ENCODE data around the gene NAPG.
"Not testable (repeated sequence)": the region's sequence is repeated elsewhere in the genome, so short reads cannot be mapped to it uniquely, and the experiment has no call there.

The NAPG gene

DNA sequence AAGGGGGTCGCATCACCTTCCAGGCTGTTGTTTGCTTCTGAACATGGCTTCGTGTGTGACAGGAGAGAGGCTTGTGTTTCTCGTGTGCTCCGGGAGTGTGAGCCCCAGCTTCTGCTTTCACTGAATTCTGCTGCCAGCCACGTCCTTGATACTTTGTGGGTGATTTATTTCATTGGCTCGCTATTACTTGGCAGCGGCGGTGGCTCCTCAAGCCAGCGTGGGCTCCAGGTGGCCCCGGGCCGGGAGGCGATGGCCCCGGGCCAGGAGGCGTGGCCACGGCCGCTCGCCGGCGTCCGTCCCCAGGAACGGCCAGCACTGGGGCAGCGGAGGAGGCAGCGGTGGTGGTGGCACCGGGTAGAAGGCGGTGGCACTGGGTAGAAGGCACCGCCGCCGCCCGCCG, 63.1 kb downstream of the NAPG start:
- DNase-seq: no peak

GRCh38 chr18:10590412-10590811, 64.6 kb downstream of the NAPG start:
- DNase-seq: no peak

GRCh38 chr18:10591896-10592295, 66.1 kb downstream of the NAPG start:
- DNase-seq: no peak

DNA sequence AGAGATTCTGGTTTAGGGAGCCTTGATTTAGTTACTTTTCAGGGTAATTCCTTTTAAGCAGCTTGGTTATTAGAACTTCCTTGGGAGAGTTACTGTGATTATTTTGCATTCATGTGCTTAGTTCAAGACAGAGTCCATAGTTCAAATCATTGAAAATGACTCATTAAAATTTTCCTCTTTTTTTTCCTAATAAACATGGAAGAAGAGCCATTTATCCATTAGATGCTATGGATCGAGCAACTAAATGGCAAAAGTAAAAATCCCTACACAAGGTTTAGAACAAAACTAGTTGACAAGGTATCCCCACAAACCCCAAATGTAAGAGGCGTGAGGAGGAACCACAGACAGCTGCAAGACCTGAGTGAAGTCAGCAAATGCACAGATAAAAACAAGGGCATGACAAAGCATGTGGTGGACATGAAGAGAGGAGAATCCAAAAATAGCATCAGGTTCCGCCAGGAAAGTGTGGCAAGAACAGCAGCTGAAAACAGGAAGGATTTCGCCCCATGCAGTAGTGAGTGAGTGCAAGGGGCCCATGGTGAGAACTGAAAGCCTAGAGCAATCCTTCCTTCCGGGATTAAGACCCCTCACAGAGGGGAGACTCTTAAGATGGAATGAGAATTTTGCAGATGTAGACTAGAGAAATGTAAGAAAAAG, 67.7 kb downstream of the NAPG start:
- not testable (repeated sequence) for DNase-seq

DNA sequence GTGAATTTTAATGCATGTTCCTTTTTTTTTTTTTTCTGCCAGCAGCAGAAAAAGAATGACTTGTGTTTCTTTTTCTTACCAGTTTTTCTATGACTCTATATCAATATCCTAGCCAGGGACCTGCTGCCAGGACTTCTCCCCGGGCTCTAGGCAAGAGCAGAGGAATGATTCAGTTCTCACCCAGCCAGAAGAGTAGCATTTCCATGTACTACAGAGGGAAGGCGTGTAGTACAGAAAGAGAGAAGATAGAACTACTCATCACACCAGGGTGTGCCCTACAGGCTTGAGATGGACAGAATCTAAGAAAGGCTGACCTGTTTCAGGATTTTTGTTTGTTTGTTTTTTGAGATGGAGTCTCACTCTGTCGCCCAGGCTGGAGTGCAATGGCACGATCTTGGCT, 70.1 kb downstream of the NAPG start:
- DNase-seq: not testable (repeated sequence)

DNA sequence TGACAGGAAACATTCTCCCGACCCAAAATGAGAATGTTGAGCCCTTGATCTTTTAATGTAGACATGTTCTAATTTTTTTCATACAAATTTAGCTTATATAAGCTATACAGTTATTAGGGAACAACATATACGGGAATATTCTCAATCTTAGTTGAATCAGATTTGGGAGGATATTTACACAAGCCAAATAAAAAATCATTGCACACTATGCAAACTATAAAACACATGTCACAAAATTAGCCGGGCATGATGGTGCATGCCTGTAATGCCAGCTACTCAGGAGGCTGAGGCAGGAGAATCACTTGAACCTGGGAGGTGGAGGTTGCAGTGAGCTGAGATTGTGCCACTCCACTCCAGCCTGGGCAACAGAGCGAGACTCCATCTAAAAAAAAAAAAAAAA, 71.9 kb downstream of the NAPG start:
- DNase-seq: not testable (repeated sequence)

DNA sequence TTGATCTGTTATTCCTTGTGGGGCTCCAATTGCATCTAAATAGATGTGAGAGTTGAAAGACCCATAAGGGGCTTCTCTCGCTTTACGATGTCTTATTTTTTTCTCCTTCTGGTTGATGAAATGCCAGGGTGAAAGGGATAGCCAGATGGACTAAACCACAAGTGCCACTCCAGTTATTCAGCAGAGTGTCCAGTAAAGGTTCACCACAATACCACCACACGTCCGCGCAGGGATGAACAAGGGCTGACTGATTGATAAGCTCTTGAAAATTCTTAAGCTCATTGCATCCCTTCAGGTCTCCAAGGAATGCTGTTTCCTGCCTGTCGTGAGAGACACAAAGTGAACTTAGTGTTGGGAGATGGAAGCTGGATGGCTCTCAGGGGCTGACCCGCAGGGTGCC, 74.9 kb downstream of the NAPG start:
- not testable (repeated sequence) for DNase-seq
